IPS-11a (cell line): ENCODE data around the gene ADAT3.

ENCODE experiments used
- H3K4me3 ChIP-seq: one replicate; pipeline ENCODE4 v1.5.1; 2013; ENCODE audit warnings: low read depth, low read length, control low read depth

The ADAT3 gene

GRCh38 chr19:1905110-1905862 lies at the start of gene ADAT3, which contains the start of gene SCAMP4:
ADAT3 (plus strand) TSS chr19:1905399; CDS start chr19:1912048, 6,649 bp downstream.
SCAMP4 (plus strand) TSS chr19:1905399; CDS start chr19:1915020, 9,621 bp downstream.
- H3K4me3 ChIP-seq: peak within 1 kb of the TSS; percentile 40

DNA sequence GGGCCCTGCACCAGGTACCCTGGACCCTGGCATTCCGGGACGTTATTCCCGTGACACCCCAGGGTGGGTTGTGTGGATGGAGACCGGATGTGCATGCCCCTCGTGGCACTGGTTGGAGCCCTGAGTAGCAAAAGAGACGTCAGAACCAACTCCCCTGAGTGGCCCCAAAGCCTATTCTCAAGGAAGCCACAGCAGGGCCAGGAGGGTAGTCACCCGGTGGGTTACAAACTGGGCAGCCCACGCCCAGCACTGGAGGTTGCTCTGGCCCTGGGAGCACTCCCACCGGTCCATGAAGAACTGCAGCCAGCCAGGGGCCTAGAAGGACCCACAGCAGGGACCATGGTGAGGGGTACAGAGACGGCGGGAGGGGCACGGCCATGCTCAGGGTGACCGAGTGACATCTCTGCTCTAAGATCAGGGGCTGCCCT lies 49.4 kb upstream of the ADAT3 start:
- no peak overlapping the region for H3K4me3 ChIP-seq

- H3K4me3 ChIP-seq: no peak overlapping the region
These were observed 48.9 kb upstream of the ADAT3 start for GRCh38 chr19:1856345-1856697.

DNA sequence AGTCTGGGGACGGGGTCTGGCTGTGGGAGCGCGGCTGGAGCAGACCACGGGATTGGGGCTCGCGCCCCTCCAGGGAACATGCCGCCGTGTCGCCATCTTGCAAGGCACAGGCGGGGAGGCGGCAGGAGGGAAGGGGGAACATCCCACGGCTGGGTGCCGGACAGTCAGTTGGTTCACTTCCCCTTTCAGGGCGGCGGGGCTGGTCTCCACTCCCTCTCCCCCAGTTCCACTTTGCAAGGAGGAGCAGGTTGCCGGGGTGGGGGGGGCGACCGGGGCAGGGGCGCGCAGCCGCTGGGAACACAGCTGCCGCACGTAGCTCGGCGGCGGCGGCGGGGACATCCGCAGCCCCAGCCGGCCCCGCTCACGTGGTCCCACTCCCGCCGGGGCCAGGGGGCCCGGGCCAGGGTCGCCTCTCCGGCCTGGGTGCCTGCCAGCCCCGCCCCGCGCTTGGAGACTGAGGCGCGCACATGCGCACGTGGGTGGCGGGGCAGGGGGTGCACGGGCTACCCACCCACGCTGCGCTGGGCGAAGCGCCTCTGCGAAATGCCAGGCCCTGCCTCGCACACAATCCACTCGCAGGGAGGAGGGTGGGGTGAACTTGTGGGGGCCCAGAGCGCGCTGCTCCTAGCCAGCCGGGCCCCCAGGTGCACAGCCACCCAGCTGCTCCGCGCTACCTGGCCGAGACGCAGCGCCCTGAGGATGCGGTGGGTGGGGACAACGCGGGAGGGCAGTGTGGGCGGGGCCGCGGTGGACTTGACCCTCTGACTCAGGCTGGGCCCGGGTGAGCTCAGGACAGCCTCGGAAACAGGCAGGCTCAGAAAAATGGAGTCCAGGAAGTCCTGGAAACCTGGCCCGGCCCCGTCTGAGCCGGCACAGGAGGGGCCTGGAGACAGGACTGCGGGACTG lies 48.2 kb upstream of the ADAT3 start:
- peak overlapping the region; percentile 27 for H3K4me3 ChIP-seq

GRCh38 chr19:1857648-1858326 lies 47.4 kb upstream of the ADAT3 start:
- peak overlapping the region; percentile 27 for H3K4me3 ChIP-seq

GRCh38 chr19:1858412-1859081 lies 46.7 kb upstream of the ADAT3 start:
- H3K4me3 ChIP-seq: no peak overlapping the region

- no peak overlapping the region for H3K4me3 ChIP-seq
These were observed 45.8 kb upstream of the ADAT3 start for GRCh38 chr19:1859331-1859781.

GRCh38 chr19:1860042-1860775 lies 45.0 kb upstream of the ADAT3 start:
- H3K4me3 ChIP-seq: peak overlapping the region; percentile 1

DNA sequence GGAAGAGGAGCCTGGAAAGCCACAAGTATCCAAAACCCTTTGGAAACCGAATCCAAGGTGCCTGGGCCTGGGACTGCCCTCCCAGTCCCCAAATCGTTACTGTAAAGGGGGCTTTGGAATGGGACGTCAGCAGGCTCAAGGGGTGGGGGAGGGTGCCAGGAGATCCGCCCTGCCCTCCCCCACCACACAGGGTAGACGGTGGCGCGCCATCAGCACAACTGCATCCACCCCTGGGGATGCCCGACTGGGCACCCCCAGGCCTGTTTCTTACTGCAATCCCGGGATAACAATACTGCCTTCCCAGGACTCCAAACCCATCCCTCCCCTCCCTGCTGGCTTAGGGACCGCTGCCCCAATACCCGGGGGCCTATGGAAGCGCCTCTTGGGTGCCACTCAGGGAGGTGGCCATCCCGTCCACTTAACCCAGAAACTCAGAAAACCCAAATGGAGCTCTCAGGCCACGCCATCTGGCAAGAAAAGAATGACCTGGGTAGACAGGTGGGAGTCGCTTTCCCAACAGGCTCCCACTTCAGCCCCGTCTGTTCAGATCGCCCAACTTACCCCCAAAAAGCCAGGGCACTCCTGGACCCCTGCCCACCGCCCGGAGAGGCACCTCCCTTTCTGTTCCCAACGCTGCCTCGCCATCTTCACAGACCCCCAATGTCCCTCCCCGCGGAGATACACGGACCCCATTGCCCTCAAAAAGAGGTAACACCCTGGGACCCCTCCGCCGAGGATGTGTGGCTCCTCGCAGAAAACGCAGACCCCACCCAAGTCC lies 44.2 kb upstream of the ADAT3 start:
- peak overlapping the region; percentile 62 for H3K4me3 ChIP-seq

DNA sequence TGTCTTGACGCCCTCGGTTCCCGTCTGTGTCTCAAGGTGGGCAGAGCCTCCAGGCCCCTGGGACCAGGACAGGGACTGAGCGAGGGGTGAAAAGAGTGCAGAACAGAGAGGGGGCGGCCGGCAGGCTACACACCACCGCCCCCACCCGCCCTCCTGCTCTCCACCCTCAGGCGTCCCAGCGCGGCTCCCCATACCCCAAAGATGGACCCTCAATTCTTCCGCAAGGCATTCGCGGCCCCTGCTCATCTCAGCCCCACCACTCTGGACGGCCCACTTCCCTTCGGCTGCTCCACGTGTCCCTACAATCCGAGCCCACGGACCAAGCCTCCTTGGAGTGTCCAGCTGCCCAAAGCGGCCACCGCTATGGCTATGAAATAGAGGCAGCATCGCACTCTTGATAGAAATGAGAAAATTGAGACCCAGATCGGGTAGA lies 43.6 kb upstream of the ADAT3 start:
- peak overlapping the region; percentile 62 for H3K4me3 ChIP-seq

- H3K4me3 ChIP-seq: peak overlapping the region; percentile 62
These were observed 43.2 kb upstream of the ADAT3 start for GRCh38 chr19:1862068-1862423.

- peak overlapping the region; percentile 62 for H3K4me3 ChIP-seq
These were observed 42.5 kb upstream of the ADAT3 start for GRCh38 chr19:1862424-1863327.

DNA sequence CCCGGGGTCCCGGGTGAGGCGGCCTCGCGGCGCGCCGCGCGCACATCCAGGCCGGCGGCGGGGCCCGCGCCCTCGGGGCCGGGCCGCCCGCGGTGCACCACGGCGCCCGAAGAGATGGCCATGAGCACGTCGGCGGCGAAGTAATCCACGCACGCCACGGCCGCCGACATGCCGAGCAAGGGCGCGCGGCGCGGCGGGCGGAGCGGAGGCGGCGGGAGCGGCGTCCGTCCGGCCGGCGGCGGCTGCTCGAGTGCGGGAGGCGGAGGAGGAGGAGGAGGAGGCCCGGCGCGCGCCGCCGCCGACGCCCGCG lies 41.9 kb upstream of the ADAT3 start, which contains the start of gene KLF16:
Gene KLF16 (minus strand): TSS at position 252 of the 310 bp plus-strand sequence. CDS start 82 bp downstream, at position 170.
- peak within 1 kb of the TSS; percentile 62 for H3K4me3 ChIP-seq

DNA sequence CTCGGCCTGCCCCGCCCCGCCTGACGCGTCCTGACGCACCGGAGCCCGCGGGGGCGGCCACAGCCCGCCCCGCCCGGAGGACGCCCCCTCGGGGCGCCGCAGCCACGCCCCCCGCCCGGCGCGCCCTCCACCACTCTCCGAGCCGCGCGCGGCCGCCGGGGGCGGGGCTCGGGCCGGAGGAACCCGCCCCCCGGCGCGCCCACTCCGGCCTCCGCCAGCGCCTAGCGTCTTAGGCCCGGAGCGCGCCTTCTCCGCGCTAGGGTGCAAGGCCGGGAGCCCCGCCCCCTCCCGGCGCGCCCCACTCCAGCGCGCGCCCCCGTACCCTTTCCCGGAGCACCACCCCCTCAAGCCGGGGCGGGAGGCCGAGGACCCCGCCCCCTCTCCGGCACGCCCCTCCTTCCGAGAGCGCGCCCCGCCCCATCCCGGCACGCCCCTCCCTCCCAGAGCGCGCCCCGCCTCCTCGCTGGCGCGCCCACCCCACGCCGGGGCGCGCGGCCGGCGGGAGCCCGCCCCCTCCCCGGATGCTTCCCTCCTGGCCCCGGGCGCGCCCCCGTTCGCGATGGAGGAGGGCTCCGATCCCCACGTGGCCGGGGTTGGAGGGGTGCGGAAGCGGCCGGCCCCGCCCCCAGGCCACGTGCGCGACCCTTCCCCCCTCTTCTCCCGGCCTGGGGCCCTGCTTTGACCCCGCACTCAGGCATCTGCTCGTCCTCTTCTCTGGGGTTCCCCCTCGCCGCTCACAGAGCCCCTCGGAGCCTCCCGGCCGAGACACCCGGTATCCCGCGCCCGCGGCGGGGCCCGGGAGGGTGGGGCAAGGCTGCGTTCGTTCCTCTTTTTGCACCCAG lies 41.3 kb upstream of the ADAT3 start:
- H3K4me3 ChIP-seq: peak overlapping the region; percentile 61

GRCh38 chr19:1864480-1865171 lies 40.6 kb upstream of the ADAT3 start:
- peak overlapping the region; percentile 61 for H3K4me3 ChIP-seq

- H3K4me3 ChIP-seq: no peak overlapping the region
These were observed 39.8 kb upstream of the ADAT3 start for GRCh38 chr19:1865172-1866010.
